Osteoblast (primary cell): ENCODE results near the gene ADGRL3. TPM values are rescaled to one million over a fixed set of nuclear protein-coding genes. Genes with fewer than 3 reads are reported as not detected.

Experiments used
- DNase-seq: peaks from one replicate; pipeline ENCODE4 v3.0.0; 2011; ENCODE audit warnings: low spot score, mixed read lengths; ENCODE audit not compliant: insufficient read length; ENCODE audit errors: missing footprints
- H2AFZ ChIP-seq: 2 replicates; pipeline ENCODE4 v1.6.0; 2011; ENCODE audit warnings: mild to moderate bottlenecking, low read length
- H3K27ac ChIP-seq: 2 replicates; pipeline ENCODE4 v1.5.1; 2011; ENCODE audit warnings: mild to moderate bottlenecking, low read depth, low read length, moderate library complexity
- H3K27me3 ChIP-seq: 2 replicates; pipeline ENCODE4 v1.6.0; 2012; ENCODE audit warnings: mild to moderate bottlenecking, control low read depth, inconsistent platforms, low read length, moderate library complexity; ENCODE audit not compliant: insufficient read depth
- H3K36me3 ChIP-seq: 2 replicates; pipeline ENCODE4 v1.5.1; 2011; ENCODE audit warnings: mild to moderate bottlenecking, low read length, control low read depth, moderate library complexity; ENCODE audit not compliant: insufficient read depth
- H3K4me1 ChIP-seq: 2 replicates; pipeline ENCODE4 v1.5.1; 2011; ENCODE audit warnings: mild to moderate bottlenecking, low read length, control low read depth, moderate library complexity; ENCODE audit not compliant: insufficient read depth
- H3K4me2 ChIP-seq: 2 replicates; pipeline ENCODE4 v1.6.0; 2011; ENCODE audit warnings: mild to moderate bottlenecking, low read length; ENCODE audit not compliant: insufficient read depth
- H3K4me3 ChIP-seq: fragments of 200-600 bp; sonication (generic); 3 replicates; pipeline ENCODE4 v1.5.1; 2012; ENCODE audit warnings: mild to moderate bottlenecking, low read length, inconsistent platforms; ENCODE audit not compliant: insufficient read depth
- H3K79me2 ChIP-seq: 2 replicates; pipeline ENCODE4 v1.6.0; 2012; ENCODE audit warnings: mild to moderate bottlenecking, low read length, control low read depth, inconsistent platforms; ENCODE audit not compliant: insufficient read depth
- H3K9me3 ChIP-seq: 2 replicates; pipeline ENCODE4 v1.5.1; 2011; ENCODE audit warnings: low read depth, low read length, control low read depth
- H4K20me1 ChIP-seq: 2 replicates; pipeline ENCODE4 v1.6.0; 2012; ENCODE audit warnings: mild to moderate bottlenecking, low read length, control low read depth; ENCODE audit not compliant: insufficient read depth
- CTCF ChIP-seq: IDR thresholded peaks from 2 replicates; pipeline ENCODE4 v1.5.1; 2011; ENCODE audit warnings: mild to moderate bottlenecking, low read depth, low read length, moderate library complexity; ENCODE audit errors: extremely low read depth
- total RNA-seq: library from RNA; depleted of rRNA; stranded (reverse); fragments of >200 nt; gene quantifications from 2 replicates; pipeline ENCODE4 v1.2.3, GENCODE V29; 2012

The ADGRL3 gene
- total RNA-seq, 1 donor = not detected

- Histone ChIP-seq H3K36me3 (no peaks in the 10 kb centered on the region), H3K9me3 (peaks cover 6% of the 10 kb centered on the region), H3K4me2 (no peak overlapping the region), H2AFZ (no peak overlapping the region), H3K27me3 (no peaks in the 10 kb centered on the region), H3K4me3 (no peak overlapping the region), H3K4me1 (no peaks in the 10 kb centered on the region), H4K20me1 (no peaks in the 10 kb centered on the region), H3K79me2 (no peaks in the 10 kb centered on the region), H3K27ac (no peak overlapping the region)
- no peak for DNase-seq
- no peak for TF ChIP-seq CTCF
Observed at GRCh38 chr4:61520681-61521160, 320.6 kb downstream of the ADGRL3 start.

GRCh38 chr4:61521451-61521850 lies 321.3 kb downstream of the ADGRL3 start:
- no peaks in the 10 kb centered on the region for H3K4me1 ChIP-seq
- H3K9me3 ChIP-seq = peaks cover 6% of the 10 kb centered on the region
- H3K4me3 ChIP-seq = no peak overlapping the region
- H4K20me1 ChIP-seq = no peaks in the 10 kb centered on the region
- no peak for TF ChIP-seq CTCF
- no peak overlapping the region for H3K27ac ChIP-seq
- H2AFZ ChIP-seq = no peak overlapping the region
- H3K79me2 ChIP-seq = no peaks in the 10 kb centered on the region
- no peak for DNase-seq
- no peaks in the 10 kb centered on the region for H3K36me3 ChIP-seq
- no peak overlapping the region for H3K4me2 ChIP-seq
- no peaks in the 10 kb centered on the region for H3K27me3 ChIP-seq

- Histone ChIP-seq H2AFZ (no peak overlapping the region), H3K4me3 (no peak overlapping the region), H3K36me3 (no peaks in the 10 kb centered on the region), H3K27me3 (no peaks in the 10 kb centered on the region), H3K9me3 (peaks cover 6% of the 10 kb centered on the region), H4K20me1 (no peaks in the 10 kb centered on the region), H3K4me1 (no peaks in the 10 kb centered on the region), H3K4me2 (no peak overlapping the region), H3K79me2 (no peaks in the 10 kb centered on the region), H3K27ac (no peak overlapping the region)
- no peak for TF ChIP-seq CTCF
- no peak for DNase-seq
Observed at GRCh38 chr4:61522312-61522711, 322.2 kb downstream of the ADGRL3 start.

GRCh38 chr4:61527888-61528287 lies 327.8 kb downstream of the ADGRL3 start:
- no peak for TF ChIP-seq CTCF
- Histone ChIP-seq H3K4me3 (no peak overlapping the region), H3K9me3 (no peaks in the 10 kb centered on the region), H4K20me1 (no peaks in the 10 kb centered on the region), H3K79me2 (no peaks in the 10 kb centered on the region), H3K4me1 (no peaks in the 10 kb centered on the region), H3K27ac (no peak overlapping the region), H2AFZ (no peak overlapping the region), H3K4me2 (no peak overlapping the region), H3K27me3 (no peaks in the 10 kb centered on the region), H3K36me3 (no peaks in the 10 kb centered on the region)
- no peak for DNase-seq
